H1 (cell line): ENCODE data around the gene DEGS1.

Experiments used
- ASH2L ChIP-seq: fragments of 200-600, 300-600 bp; sonication (generic); IDR thresholded peaks from one replicate; pipeline ENCODE4 v1.7.1; 2017; ENCODE audit warnings: low read length
- CBX5 ChIP-seq: fragments of 300-800, 300-1000 bp; sonication (generic); IDR thresholded peaks from 2 replicates; pipeline ENCODE4 v1.7.1; 2016; ENCODE audit warnings: antibody characterized with exemption, low read length, low read depth
- EGR1 ChIP-seq: IDR thresholded peaks from 2 replicates; pipeline ENCODE4 v1.6.1; 2011; ENCODE audit warnings: low read depth, low read length, borderline replicate concordance
- MAFK ChIP-seq: IDR thresholded peaks from 2 replicates; pipeline ENCODE4 v1.6.1; 2012; ENCODE audit warnings: low read depth, mild to moderate bottlenecking, improper control_type of control experiment, low read length
- POLR2AphosphoS5 ChIP-seq: IDR thresholded peaks from 2 replicates; pipeline ENCODE4 v1.6.1; 2011; ENCODE audit warnings: low read depth, low read length
- RFX5 ChIP-seq: IDR thresholded peaks from 2 replicates; pipeline ENCODE4 v1.6.1; 2011; ENCODE audit warnings: low read depth, low read length, improper control_type of control experiment, borderline replicate concordance
- SP1 ChIP-seq: IDR thresholded peaks from 2 replicates; pipeline ENCODE4 v1.6.1; 2011; ENCODE audit warnings: low read depth, low read length
- TAF1 ChIP-seq: IDR thresholded peaks from 2 replicates; pipeline ENCODE4 v1.6.1; 2011; ENCODE audit warnings: mild to moderate bottlenecking, low read depth, low read length
- TCF12 ChIP-seq: IDR thresholded peaks from 2 replicates; pipeline ENCODE4 v1.6.1; 2011; ENCODE audit warnings: low read depth, mild to moderate bottlenecking, low read length
- YY1 ChIP-seq: IDR thresholded peaks from 2 replicates; pipeline ENCODE4 v1.6.1; 2011; ENCODE audit warnings: low read depth, mild to moderate bottlenecking, low read length
- TF ChIP-seq, protein P1 (sequence below): IDR thresholded peaks from 2 replicates; pipeline ENCODE4 v1.6.1; 2012; ENCODE audit warnings: inconsistent platforms
- TF ChIP-seq, protein P2 (sequence below), 3 experiments: IDR thresholded peaks; 1 replicate in 2 of 3; 2 replicates in 1 of 3; pipeline versions ENCODE4 v1.5.1 to v1.6.1; 2011; ENCODE audit warnings: low read length in 3 of 3, mild to moderate bottlenecking in 3 of 3, inconsistent platforms in 2 of 3, low read depth in 1 of 3, moderate library complexity in 1 of 3; ENCODE audit not compliant: insufficient read depth in 1 of 3; ENCODE audit errors: control extremely low read depth in 1 of 3

- TF ChIP-seq, protein P1, sequence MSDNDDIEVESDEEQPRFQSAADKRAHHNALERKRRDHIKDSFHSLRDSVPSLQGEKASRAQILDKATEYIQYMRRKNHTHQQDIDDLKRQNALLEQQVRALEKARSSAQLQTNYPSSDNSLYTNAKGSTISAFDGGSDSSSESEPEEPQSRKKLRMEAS = no peak
- TF ChIP-seq TAF1 (no peak), ASH2L (no peak), RFX5 (no peak), POLR2AphosphoS5 (no peak), TCF12 (no peak), EGR1 (no peak), SP1 (no peak), YY1 (no peak), CBX5 (no peak), MAFK (no peak)
- TF ChIP-seq, protein P2, sequence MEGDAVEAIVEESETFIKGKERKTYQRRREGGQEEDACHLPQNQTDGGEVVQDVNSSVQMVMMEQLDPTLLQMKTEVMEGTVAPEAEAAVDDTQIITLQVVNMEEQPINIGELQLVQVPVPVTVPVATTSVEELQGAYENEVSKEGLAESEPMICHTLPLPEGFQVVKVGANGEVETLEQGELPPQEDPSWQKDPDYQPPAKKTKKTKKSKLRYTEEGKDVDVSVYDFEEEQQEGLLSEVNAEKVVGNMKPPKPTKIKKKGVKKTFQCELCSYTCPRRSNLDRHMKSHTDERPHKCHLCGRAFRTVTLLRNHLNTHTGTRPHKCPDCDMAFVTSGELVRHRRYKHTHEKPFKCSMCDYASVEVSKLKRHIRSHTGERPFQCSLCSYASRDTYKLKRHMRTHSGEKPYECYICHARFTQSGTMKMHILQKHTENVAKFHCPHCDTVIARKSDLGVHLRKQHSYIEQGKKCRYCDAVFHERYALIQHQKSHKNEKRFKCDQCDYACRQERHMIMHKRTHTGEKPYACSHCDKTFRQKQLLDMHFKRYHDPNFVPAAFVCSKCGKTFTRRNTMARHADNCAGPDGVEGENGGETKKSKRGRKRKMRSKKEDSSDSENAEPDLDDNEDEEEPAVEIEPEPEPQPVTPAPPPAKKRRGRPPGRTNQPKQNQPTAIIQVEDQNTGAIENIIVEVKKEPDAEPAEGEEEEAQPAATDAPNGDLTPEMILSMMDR (IDR thresholded peaks at IDR 0.05; ENCODE audit: control extremely low read depth in 1 of 3, insufficient read depth in 1 of 3, low read depth in 1 of 3, low read length in 3 of 3) = no peak
These were observed 5.6 kb upstream of the DEGS1 start for GRCh38 chr1:224177356-224177999.
